ENCODE results near the gene CCDC186. TPM values are rescaled to one million over a fixed set of nuclear protein-coding genes. Genes with fewer than 3 reads are reported as not detected.

The CCDC186 gene
- total and polyA plus RNA-seq, 2 of the 13 experiments (the other 11 are each of a cell fraction or from before 2014, with no cell fraction given): 4.2 to 11.8 TPM

- TF ChIP-seq ZNF512B (CRISPR knock-in tag; IDR thresholded peaks at IDR 0.05; ENCODE audit: borderline replicate concordance): no peak
- no peak for TF ChIP-seq ZSCAN20 (CRISPR knock-in tag; IDR thresholded peaks at IDR 0.05; ENCODE audit: borderline replicate concordance)
These were observed 89.8 kb downstream of the CCDC186 start (continued) for GRCh38 chr10:114084215-114084614.

GRCh38 chr10:114083040-114083439 is 91.0 kb downstream of the CCDC186 start:
- H2AFZ ChIP-seq (ENCODE audit: low read length): no peak overlapping the region
- H3K9me3 ChIP-seq (ENCODE audit: low read length): no peaks in the 10 kb centered on the region
- H3K4me3 ChIP-seq (replicated peaks in 1 of 3; ENCODE audit: insufficient read depth in 1 of 3, low read depth in 2 of 3, low read length in 3 of 3): no peak overlapping the region
- H3K27ac ChIP-seq (ENCODE audit: extremely low read length, insufficient read depth, low read length): no peak overlapping the region
- intact Hi-C loops (cut with micrococcal nuclease; ENCODE audit: unreplicated experiment) (no loop called here), in situ Hi-C loops (cut with HindIII; ENCODE audit: extremely low pct_ligation_motif_present, low pct_unique_long_range_greater_than_20kb) (no loop called here)
- no peak overlapping the region for H3K9ac ChIP-seq (ENCODE audit: insufficient read depth, low read depth, low read length)
- peak; percentile 30; the same call in 1 of the 3 replicates for ATAC-seq
- H3K36me3 ChIP-seq (replicated peaks in 1 of 2; ENCODE audit: control insufficient read depth in 1 of 2, insufficient read depth in 2 of 2, low read length in 2 of 2): no peaks in the 10 kb centered on the region
- no peaks in the 10 kb centered on the region for H3K79me2 ChIP-seq (ENCODE audit: insufficient read depth, low read length)
- BruUV-seq (replicated peaks): no TSS peak
- H3K4me1 ChIP-seq (ENCODE audit: insufficient read depth, low read length): peaks cover 10% of the 10 kb centered on the region; the same call in 1 of the 2 replicates
- ChIA-PET POLR2A (no interaction called here), CTCF (ENCODE audit: low intra/inter-chr PET ratio, low total read pairs) (no interaction called here)
- no peak for FAIRE-seq
- no peak overlapping the region; the same call in 1 of the 2 replicates for H3K4me2 ChIP-seq (ENCODE audit: low read depth, low read length)
- no peaks in the 10 kb centered on the region for H4K20me1 ChIP-seq (ENCODE audit: insufficient read depth, low read length)
- no peak for DNase-seq (ENCODE audit: low spot score)
- H3K27me3 ChIP-seq (ENCODE audit: control insufficient read depth in 1 of 2, insufficient read depth in 2 of 2, low read length in 2 of 2): no peaks in the 10 kb centered on the region; a peak in 2 of 5 replicates
- WGBS (ENCODE audit: low lambda C conversion rate): 80% methylated on average over 5 of the region's 5 CpGs
- TF ChIP-seq THRA (CRISPR knock-in tag; IDR thresholded peaks at IDR 0.05; ENCODE audit: borderline replicate concordance) (no peak), ZBTB25 (CRISPR knock-in tag; IDR thresholded peaks at IDR 0.05) (no peak), HCFC1 (IDR thresholded peaks at IDR 0.05; ENCODE audit: low read depth, low read length) (no peak), ZNF281 (CRISPR knock-in tag; IDR thresholded peaks at IDR 0.05; ENCODE audit: borderline replicate concordance) (no peak), ZNF761 (CRISPR knock-in tag; conservative IDR thresholded peaks at IDR 0.05) (no peak), TBL1XR1 (IDR thresholded peaks at IDR 0.05; ENCODE audit: borderline replicate concordance, low read length, partially characterized antibody) (no peak), ZNF326 (CRISPR knock-in tag; IDR thresholded peaks at IDR 0.05; ENCODE audit: borderline replicate concordance) (no peak), TBX3 (IDR thresholded peaks at IDR 0.05; ENCODE audit: borderline replicate concordance) (no peak), ESRRA (CRISPR knock-in tag; IDR thresholded peaks at IDR 0.05; ENCODE audit: low read depth) (no peak), ZGPAT (CRISPR knock-in tag; IDR thresholded peaks at IDR 0.05) (no peak), ZNF766 (CRISPR knock-in tag; IDR thresholded peaks at IDR 0.05; ENCODE audit: borderline replicate concordance) (no peak), SSRP1 (CRISPR knock-in tag; IDR thresholded peaks at IDR 0.05) (no peak)

Data from HepG2 (cell line).